ENCODE measurements around the gene CWC22.

DNA sequence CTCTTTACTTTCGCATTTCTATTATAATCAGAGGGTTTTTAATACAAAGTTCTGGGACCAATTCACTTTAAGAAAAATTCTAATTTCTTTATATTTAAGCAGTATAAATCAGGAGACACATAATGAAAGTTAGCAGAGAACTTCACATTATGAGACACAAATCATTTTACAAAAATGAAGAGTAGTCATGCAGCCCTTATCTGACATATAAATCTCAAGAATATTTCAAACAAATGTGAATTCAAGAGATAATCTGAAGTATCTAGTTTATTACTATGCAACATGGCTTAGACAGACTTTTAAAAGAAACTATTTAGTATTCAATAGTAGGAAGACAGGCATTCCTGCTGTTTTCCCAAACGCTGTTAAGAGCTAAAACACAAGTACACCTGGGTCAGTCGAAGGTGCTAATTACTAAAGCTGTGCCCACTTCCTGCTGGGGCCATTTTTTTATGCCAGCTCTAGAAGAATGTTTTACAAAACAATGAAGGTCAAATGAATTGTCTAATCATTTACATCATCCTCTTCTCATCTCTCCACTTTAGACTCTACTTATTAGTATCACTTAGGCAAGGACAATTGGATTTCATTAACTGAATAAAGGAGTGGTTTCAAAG lies 40.2 kb downstream of the CWC22 start:
- TF ChIP-seq CTCF (IDR thresholded peaks at IDR 0.05; ENCODE audit: low read length): no peak
- no peak for TF ChIP-seq EZH2 (optimal IDR thresholded peaks at IDR 0.05; ENCODE audit: low read depth, low read length)

Measured in MM.1S (cell line).